Cardiac atrium fibroblast (primary cell): ENCODE data around the gene YTHDF1. TPM values are rescaled to one million over a fixed set of nuclear protein-coding genes. Genes with fewer than 3 reads are reported as not detected.

ENCODE experiments used
- total RNA-seq: library from RNA; depleted of rRNA; stranded (reverse); fragments of >200 nt; gene quantifications from 2 replicates; pipeline ENCODE4 v1.2.3, GENCODE V29; 2015

The YTHDF1 gene
- 19.3 and 21.9 TPM in 2 replicates for total RNA-seq

DNA sequence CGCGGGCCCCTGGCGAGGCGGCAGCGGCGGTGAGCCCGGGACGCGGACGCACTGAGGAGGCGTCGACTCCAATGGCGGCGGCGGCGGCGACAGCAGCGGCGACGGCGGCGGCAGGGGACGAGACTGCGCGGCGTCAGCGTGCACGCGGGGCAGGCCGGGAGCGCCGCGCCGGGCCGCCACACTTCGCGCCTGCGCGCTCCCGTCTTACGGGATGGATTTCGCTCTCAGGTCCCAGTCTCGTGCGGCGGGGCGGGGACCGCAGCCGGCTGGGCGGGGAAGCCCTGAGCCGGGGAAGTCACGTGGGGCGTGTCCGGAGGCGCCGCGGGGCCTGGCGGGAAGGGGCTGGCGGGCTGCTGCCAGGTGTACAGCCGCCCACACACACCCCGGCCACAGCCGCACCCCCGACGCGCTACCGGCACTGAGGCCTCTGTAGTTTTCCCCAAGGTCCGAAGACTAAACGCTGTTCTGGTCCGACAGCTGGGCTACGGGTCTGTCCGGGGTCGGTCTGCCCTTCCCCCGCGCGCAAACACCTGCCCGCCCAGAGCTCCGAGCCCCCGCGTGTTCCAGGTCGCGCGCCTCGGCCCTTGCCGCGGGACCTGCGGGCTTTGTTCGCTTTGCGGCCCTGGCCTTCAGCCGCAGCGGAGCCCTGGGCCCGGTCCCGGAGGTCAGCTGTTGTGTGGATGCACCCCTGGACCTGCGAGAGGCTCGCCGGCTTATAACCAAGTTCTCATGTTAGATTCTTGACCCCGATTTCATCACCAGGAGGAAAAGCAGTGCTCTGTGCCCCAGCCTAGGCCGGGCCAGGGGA lies at the start of gene YTHDF1:
Gene YTHDF1 (minus strand): TSS at position 91 of the 808 bp plus-strand sequence. CDS start 239 bp downstream, outside the sequence.

DNA sequence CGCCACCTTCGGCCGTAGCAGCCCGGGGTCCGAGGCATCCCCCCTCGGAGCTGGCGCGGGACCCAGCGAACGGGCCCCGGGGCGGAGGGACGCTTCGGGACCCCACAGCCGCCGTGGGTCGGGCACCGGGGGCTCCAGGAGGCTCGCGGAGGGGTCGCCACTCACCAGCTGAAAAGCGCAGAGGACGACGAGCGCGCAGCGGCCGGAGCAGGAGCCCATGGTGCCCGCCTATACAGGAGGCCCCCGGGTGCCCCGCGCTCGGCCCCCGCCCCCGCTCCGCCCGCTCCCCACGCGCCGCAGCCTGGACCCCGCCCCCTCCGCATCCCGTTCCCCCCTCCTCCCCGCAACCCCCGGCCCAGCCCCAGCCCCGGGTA lies 38.3 kb upstream of the YTHDF1 start, which contains the start of gene NKAIN4:
Gene NKAIN4 (minus strand): TSS at position 232 of the 374 bp plus-strand sequence. CDS start 13 bp downstream, at position 219.

DNA sequence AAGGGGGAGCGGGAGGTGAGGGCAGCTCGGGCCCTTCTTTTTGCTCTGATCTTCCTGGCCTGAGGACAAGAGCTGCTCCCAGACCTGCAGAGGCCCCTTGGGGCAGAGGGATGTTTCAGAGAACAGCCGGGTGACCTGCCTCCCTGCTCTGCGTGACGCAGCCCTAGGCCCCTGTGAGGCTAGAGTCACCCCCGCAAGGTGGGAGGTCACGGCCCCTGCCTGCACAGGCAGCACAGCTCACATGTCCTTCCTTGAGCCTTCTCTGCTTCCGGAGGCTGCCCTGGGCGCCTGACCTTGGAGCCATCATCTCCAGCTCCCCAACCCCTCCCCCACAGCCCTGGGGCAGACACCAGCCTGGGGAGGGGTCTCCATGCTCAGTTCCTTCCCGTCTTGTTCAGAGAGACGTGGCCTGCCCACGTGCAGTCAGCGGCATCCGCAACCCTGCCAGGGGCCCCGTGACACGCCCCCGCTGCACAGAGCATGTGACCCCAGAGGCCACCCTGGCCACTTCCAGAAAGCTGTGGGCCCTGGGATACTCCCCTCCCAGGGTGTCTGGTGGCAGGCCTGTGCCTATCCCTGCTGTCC lies 19.6 kb upstream of the YTHDF1 start, which contains the start of gene BIRC7:
Gene BIRC7 (plus strand): TSS at position 507 of the 585 bp plus-strand sequence. CDS start 192 bp downstream, outside the sequence.

Other genes with a start within 250 kb of the YTHDF1 start
- gene BHLHE23, start 209.2 kb downstream of the YTHDF1 start, total RNA-seq = not detected in 2 replicates
- gene BIRC7, start 19.8 kb upstream of the YTHDF1 start, total RNA-seq = not detected in 2 replicates
- not detected in 2 replicates for gene NKAIN4, start 38.3 kb upstream of the YTHDF1 start, total RNA-seq
- gene ARFGAP1, start 56.7 kb upstream of the YTHDF1 start, total RNA-seq = 77.6 and 119 TPM in 2 replicates
- not detected in 2 replicates for gene COL20A1, start 77.1 kb upstream of the YTHDF1 start, total RNA-seq
- gene CHRNA4, start 145.2 kb upstream of the YTHDF1 start, total RNA-seq = not detected in 2 replicates